MCF 10A (cell line): ENCODE results near the gene RHEBL1. TPM values are rescaled to one million over a fixed set of nuclear protein-coding genes. Genes with fewer than 3 reads are reported as not detected.

Source experiments
- BruUV-seq: library from RNA; stranded (reverse); fragments of 400-500 nt; replicated peaks from 2 replicates; lab custom pipeline; 2021; lab: Mats Ljungman, UMichigan
- CTCF ChIA-PET: fragments of 300-600 bp; sonication (Branson Sonifier 250); formaldehyde crosslinking; extraction: SDS; loops from one replicate; lab custom pipeline; 2021; ENCODE audit warnings: antibody characterized with exemption, inconsistent platforms; lab: Yijun Ruan, JAX
- POLR2A ChIA-PET: fragments of 300-600, 350-650 bp; sonication (Branson Sonifier 250); formaldehyde crosslinking; extraction: SDS; loops from one replicate; lab custom pipeline; 2020; ENCODE audit warnings: antibody characterized with exemption, inconsistent platforms; lab: Yijun Ruan, JAX
- DNase-seq: peaks from one replicate; pipeline ENCODE4 v3.0.0-alpha.2; 2018; ENCODE audit not compliant: unreplicated experiment
- H3K27ac Mint-ChIP-seq: one replicate; pipeline ENCODE4 v1.8.0; 2022; ENCODE audit warnings: mild to moderate bottlenecking, low read depth, mixed read lengths; ENCODE audit not compliant: unreplicated experiment
- H3K27me3 Mint-ChIP-seq: one replicate; pipeline ENCODE4 v1.8.0; 2022; ENCODE audit warnings: mixed read lengths; ENCODE audit not compliant: insufficient read depth, unreplicated experiment
- H3K36me3 Mint-ChIP-seq: one replicate; pipeline ENCODE4 v1.8.0; 2022; ENCODE audit warnings: mild to moderate bottlenecking, moderate library complexity, mixed read lengths; ENCODE audit not compliant: insufficient read depth, unreplicated experiment
- H3K4me1 Mint-ChIP-seq: one replicate; pipeline ENCODE4 v1.8.0; 2022; ENCODE audit warnings: mixed read lengths; ENCODE audit not compliant: insufficient read depth, unreplicated experiment
- H3K4me3 Mint-ChIP-seq: one replicate; pipeline ENCODE4 v1.8.0; 2022; ENCODE audit warnings: mild to moderate bottlenecking, moderate library complexity, mixed read lengths; ENCODE audit not compliant: unreplicated experiment
- H3K9me3 Mint-ChIP-seq: one replicate; pipeline ENCODE4 v1.8.0; 2022; ENCODE audit warnings: mixed read lengths; ENCODE audit not compliant: unreplicated experiment
- intact Hi-C: fragments of 100-400 bp; cut with micrococcal nuclease; formaldehyde crosslinking; loops from 2 replicates; pipeline ENCODE4 v1.14.1; 2022
- total RNA-seq: library from RNA; stranded (reverse); gene quantifications from 2 replicates; pipeline ENCODE4 v1.2.3, GENCODE V29; 2022
- TF ChIP-seq, protein P1 (sequence below): fragments of 200-600 bp; IDR thresholded peaks from one replicate; pipeline ENCODE4 v1.8.0; 2022; ENCODE audit warnings: antibody characterized with exemption, mild to moderate bottlenecking; ENCODE audit not compliant: unreplicated experiment

RHEBL1 gene
- total RNA-seq, 1 experiment from 2014 or later: 0.35 TPM

DNA sequence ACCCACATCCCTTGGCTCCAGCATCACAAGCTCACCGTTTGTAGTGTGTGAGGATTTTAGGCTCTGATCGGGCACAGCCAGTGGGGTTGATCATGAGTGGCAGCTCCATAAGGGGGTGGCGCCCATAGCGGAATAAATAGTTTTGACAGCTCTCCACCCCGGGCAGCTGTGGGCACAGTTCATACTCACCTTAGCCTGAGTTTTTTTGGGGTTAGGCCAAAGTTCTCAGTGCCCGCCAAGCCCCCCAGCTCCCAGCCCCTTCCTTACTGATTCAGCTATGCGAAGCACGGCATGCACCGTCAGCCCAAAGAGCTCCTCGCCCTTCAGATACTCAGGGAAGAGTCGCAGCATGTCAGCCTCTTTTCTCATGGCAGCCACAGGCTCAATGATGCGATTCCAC lies 45.2 kb downstream of the RHEBL1 start:
- ChIA-PET CTCF (no interaction called here), POLR2A (interaction anchor here (1.8 kb wide), 1 partner anchor 11 kb away, joined by 4 read pairs; no protein-coding TSS in a partner anchor)
- no peaks in the 10 kb centered on the region for H3K9me3 Mint-ChIP-seq
- no peak overlapping the region for H3K4me3 Mint-ChIP-seq
- DNase-seq: no peak
- H3K27ac Mint-ChIP-seq: no peak overlapping the region
- BruUV-seq: no TSS peak
- intact Hi-C loops: no loop called here
- H3K36me3 Mint-ChIP-seq: peaks cover 79% of the 10 kb centered on the region
- no peaks in the 10 kb centered on the region for H3K27me3 Mint-ChIP-seq
- H3K4me1 Mint-ChIP-seq: peaks cover 3% of the 10 kb centered on the region
- TF ChIP-seq, protein P1, sequence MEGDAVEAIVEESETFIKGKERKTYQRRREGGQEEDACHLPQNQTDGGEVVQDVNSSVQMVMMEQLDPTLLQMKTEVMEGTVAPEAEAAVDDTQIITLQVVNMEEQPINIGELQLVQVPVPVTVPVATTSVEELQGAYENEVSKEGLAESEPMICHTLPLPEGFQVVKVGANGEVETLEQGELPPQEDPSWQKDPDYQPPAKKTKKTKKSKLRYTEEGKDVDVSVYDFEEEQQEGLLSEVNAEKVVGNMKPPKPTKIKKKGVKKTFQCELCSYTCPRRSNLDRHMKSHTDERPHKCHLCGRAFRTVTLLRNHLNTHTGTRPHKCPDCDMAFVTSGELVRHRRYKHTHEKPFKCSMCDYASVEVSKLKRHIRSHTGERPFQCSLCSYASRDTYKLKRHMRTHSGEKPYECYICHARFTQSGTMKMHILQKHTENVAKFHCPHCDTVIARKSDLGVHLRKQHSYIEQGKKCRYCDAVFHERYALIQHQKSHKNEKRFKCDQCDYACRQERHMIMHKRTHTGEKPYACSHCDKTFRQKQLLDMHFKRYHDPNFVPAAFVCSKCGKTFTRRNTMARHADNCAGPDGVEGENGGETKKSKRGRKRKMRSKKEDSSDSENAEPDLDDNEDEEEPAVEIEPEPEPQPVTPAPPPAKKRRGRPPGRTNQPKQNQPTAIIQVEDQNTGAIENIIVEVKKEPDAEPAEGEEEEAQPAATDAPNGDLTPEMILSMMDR: no peak

DNA sequence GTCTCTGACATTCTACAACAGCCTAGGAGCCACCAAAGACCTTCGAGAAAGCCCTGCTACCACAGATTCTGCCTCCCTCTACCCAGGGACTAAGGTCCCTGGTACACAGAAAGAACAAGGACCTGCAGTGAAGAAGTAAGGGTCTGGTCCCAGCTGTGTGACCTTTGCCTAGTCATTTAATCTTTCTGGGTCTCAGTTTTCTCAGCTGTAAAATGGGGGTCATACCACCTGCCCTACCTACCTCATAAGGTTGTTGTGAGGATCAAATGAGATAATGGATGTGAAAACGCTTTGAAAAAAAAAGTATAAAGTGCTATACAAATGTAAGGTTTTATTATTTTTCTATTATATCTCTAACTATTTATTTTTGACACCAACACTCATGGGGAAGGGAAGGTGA lies 46.0 kb downstream of the RHEBL1 start:
- no peaks in the 10 kb centered on the region for H3K9me3 Mint-ChIP-seq

DNA sequence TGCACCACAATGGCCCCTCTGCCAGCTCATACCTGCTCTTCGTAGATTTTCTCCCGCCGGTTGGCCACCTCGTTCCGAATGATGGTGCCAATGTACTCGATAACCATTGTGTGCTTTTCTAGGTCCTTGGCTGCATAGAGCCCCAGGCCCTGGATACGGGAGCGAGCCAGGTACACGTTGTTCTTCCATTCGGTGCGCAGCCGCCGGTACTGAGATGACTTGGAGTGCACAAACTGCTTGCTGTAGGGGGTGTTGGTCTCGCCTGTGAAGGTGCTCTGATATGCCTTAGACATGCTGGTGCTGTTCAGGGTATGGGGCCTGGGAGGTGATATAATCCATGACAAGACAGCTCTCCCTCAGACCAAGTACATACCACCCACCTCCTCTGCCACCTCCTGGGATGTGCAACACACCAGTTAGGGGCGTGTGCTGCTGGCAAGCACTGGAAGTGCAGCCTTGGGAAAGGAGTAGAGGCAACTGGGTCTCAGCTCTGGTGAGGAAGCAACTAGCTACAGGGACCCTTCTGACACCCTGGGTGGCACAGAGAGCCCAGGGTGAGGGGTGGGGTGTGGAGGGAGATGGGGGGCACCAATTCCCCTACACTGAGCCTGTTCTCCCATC lies 47.1 kb downstream of the RHEBL1 start:
- peaks cover 3% of the 10 kb centered on the region for H3K4me1 Mint-ChIP-seq
- no TSS peak for BruUV-seq
- H3K27me3 Mint-ChIP-seq: no peaks in the 10 kb centered on the region
- no peak overlapping the region for H3K27ac Mint-ChIP-seq
- H3K9me3 Mint-ChIP-seq: no peaks in the 10 kb centered on the region
- intact Hi-C loops: no loop called here
- H3K4me3 Mint-ChIP-seq: no peak overlapping the region
- no peak for DNase-seq
- peaks cover 61% of the 10 kb centered on the region for H3K36me3 Mint-ChIP-seq
- ChIA-PET CTCF (interaction anchor here (1.4 kb wide), 1 partner anchor 34 kb away, joined by 4 read pairs; no protein-coding TSS in a partner anchor), POLR2A (interaction anchor here (0.7 kb wide), 1 partner anchor 16 kb away, joined by 3 read pairs; no protein-coding TSS in a partner anchor)
- TF ChIP-seq, protein P1: no peak

More for the DNA sequence above, 46.0 kb downstream of the RHEBL1 start:
- no TSS peak for BruUV-seq
- no peak overlapping the region for H3K27ac Mint-ChIP-seq
- POLR2A ChIA-PET: interaction anchor here (1.8 kb wide), 1 partner anchor 10 kb away, joined by 4 read pairs; no protein-coding TSS in a partner anchor
- intact Hi-C loops: no loop called here
- no peak for DNase-seq
- H3K27me3 Mint-ChIP-seq: no peaks in the 10 kb centered on the region
- no peak overlapping the region for H3K4me3 Mint-ChIP-seq
- peaks cover 3% of the 10 kb centered on the region for H3K4me1 Mint-ChIP-seq
- TF ChIP-seq, protein P1: no peak
- CTCF ChIA-PET: interaction anchor here (1.4 kb wide), 1 partner anchor 35 kb away, joined by 4 read pairs; no protein-coding TSS in a partner anchor
- peaks cover 72% of the 10 kb centered on the region for H3K36me3 Mint-ChIP-seq

GRCh38 chr12:49021292-49021915 lies 48.4 kb downstream of the RHEBL1 start:
- Mint-ChIP-seq H3K27ac (no peak overlapping the region), H3K9me3 (no peaks in the 10 kb centered on the region), H3K36me3 (peaks cover 56% of the 10 kb centered on the region), H3K4me1 (peaks cover 10% of the 10 kb centered on the region), H3K27me3 (no peaks in the 10 kb centered on the region), H3K4me3 (no peak overlapping the region)
- TF ChIP-seq, protein P1: no peak
- ChIA-PET CTCF (no interaction called here), POLR2A (interaction anchor here (0.6 to 1.0 kb wide), 2 partner anchors 13 to 112 kb away, joined by 3 read pairs; no protein-coding TSS in a partner anchor)
- intact Hi-C loops: no loop called here
- DNase-seq: no peak
- BruUV-seq: no TSS peak
